GM12891 (cell line): ENCODE measurements around the gene AGTPBP1.

Experiments used
- DNase-seq: peaks from one replicate; pipeline ENCODE4 v3.0.0; 2011; ENCODE audit warnings: low spot score; ENCODE audit not compliant: insufficient read length
- FAIRE-seq: peaks from 2 replicates; lab custom pipeline; 2011; peaks lifted over from hg19 to GRCh38; lab: Jason Lieb, UNC
- PAX5 ChIP-seq: IDR thresholded peaks from 2 replicates; pipeline ENCODE4 v1.6.1; 2011; ENCODE audit warnings: low read length, moderate library complexity, mild to moderate bottlenecking; ENCODE audit not compliant: insufficient read depth, severe bottlenecking
- POLR2A ChIP-seq: IDR thresholded peaks from 2 replicates; pipeline ENCODE4 v1.6.1; 2011; ENCODE audit warnings: low read depth, low read length, control low read depth
- POLR2AphosphoS5 ChIP-seq: IDR thresholded peaks from 2 replicates; pipeline ENCODE4 v1.6.1; 2011; ENCODE audit warnings: low read depth, low read length, control low read depth
- POU2F2 ChIP-seq: IDR thresholded peaks from 2 replicates; pipeline ENCODE4 v1.6.1; 2011; ENCODE audit warnings: low read depth, mild to moderate bottlenecking, control low read depth, low read length, moderate library complexity
- SPI1 ChIP-seq: IDR thresholded peaks from 2 replicates; pipeline ENCODE4 v1.6.1; 2011; ENCODE audit warnings: low read depth, low read length, control low read depth
- TAF1 ChIP-seq: IDR thresholded peaks from 2 replicates; pipeline ENCODE4 v1.6.1; 2011; ENCODE audit warnings: low read depth, low read length, control low read depth

AGTPBP1 gene

DNA sequence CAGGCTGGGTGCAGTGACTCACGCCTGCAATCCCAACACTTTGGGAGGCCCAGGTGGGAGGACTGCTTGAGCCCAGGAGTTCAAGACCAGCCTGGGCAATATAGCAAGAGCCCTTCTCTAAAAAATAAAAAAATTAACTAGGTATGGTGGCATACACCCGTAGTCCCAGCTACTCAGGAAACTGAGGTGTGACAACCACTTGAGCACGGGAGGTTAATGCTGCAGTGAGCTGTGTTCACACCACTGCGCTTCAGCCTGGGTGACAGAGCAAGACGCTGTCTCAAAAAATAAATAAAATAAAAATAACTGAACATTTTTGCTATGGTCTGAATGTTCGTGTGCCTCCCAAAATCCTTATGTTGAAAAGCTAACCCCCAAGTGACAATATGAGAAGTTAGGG is 24.5 kb downstream of the AGTPBP1 start:
- DNase-seq: no peak
- no peak for TF ChIP-seq PAX5
- TF ChIP-seq SPI1: no peak
- TF ChIP-seq POU2F2: no peak
- TF ChIP-seq POLR2A: no peak
- no peak for TF ChIP-seq TAF1
- no peak for TF ChIP-seq POLR2AphosphoS5
- FAIRE-seq: no peak

DNA sequence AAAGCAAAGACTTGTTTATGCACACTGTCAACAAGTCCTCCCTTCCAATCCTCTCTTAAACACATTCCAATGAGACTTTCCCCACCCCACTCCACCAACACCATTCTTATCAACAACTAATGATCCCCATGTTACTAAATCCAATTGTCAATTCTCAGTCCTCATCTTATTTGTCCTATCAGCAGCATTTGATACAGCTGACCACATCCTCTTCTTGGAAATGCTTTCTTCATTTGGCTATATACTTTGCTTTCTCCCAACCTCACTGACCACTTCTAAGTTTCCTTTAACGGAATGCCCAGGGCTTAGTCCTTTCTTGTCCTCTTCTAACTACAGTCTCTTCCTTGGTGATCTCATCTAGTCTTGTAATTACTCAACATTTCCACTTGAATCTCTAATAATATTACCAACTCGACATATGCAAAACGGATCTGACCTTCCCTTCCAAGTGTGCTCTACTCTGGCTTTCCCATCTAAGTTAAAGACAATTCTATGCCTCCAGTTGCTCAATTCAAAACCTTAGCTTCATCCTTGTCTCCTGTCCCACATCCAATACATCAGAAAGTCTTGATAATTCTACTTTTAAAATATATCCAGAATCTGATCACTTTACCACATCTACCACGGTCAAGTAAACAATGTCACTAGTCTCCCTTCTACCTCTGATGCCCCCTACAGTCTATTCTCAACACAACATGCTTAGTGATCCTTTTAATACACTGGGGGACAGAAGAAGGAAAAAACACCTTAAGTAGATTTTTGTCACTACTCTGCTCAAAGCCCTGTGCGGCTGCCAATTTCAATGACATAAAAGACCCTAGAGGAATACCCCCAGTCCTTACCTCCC is 25.5 kb downstream of the AGTPBP1 start:
- FAIRE-seq: peak; percentile 69
- TF ChIP-seq SPI1: 0 out of 2 replicates have a peak, but pooled peaks have one; percentile 7
- TF ChIP-seq POU2F2: 0 out of 2 replicates have a peak, but pooled peaks have one; percentile 11
- no peak for TF ChIP-seq PAX5
- no peak for DNase-seq

DNA sequence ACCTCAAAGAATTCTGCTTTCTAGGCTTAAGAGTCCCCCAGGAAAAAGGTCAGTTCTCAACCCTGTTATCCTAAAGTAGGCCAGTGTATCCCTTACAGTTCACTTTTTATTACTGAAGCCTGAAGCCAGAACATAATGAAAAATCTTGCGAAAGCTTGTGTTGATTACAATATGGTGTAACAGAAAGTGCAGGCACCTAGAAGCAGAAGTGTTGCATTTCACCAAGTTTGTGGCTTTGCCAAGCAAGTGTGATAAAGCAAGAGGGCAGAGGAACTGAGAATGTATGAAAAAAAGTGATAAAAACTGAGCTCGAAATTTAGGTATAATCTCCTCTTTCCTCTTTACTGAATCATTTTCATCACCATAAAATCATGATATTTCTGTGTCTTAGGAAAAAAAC is 26.2 kb downstream of the AGTPBP1 start:
- FAIRE-seq (peak; percentile 71), DNase-seq (no peak)
- TF ChIP-seq POU2F2: no peak
- no peak for TF ChIP-seq POLR2AphosphoS5
- TF ChIP-seq SPI1: peak; percentile 94

DNA sequence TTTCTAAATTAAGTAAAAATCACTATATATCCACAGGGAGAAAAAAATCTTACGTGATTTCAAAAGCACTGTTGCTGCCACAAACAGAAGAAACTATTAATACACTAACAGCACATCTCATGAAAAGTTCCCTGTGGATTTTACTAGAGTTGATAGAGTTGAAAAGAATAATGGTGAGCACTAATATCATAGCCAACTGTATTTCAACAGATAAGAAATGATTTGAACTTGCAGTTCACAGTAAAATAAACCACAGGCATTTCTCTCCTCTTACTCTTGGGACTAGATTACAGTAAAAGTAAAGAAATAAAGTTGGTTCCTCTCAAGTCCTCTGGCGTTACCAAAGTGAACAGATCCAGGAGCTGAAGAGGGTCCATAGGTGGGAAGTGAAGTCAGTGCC is 27.9 kb downstream of the AGTPBP1 start:
- no peak for DNase-seq
- TF ChIP-seq PAX5: no peak
- TF ChIP-seq POLR2AphosphoS5: no peak
- no peak for TF ChIP-seq TAF1
- TF ChIP-seq POLR2A: no peak
- TF ChIP-seq POU2F2: no peak
- no peak for TF ChIP-seq SPI1
- FAIRE-seq: no peak

DNA sequence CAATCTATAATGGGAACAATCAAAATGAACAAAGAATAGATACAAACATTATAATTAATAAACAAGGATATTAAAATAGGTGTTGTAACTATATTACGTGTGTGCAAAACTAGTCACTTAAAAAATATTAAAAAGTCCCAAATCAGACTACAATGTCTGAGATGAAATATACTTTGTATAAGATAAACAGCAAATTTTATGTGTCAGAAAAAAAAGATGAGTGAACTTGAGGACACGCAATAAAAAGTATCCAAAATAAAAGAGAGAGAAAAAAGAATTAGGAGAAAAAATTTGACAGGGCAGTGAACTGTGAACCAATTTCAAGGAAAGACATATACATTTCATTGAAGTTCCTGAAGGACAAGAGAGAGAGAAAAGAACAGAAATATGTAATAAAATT is 37.0 kb downstream of the AGTPBP1 start:
- FAIRE-seq: no peak
- no peak for TF ChIP-seq PAX5
- TF ChIP-seq POLR2A: no peak
- no peak for TF ChIP-seq SPI1
- no peak for TF ChIP-seq POU2F2
- DNase-seq: no peak

DNA sequence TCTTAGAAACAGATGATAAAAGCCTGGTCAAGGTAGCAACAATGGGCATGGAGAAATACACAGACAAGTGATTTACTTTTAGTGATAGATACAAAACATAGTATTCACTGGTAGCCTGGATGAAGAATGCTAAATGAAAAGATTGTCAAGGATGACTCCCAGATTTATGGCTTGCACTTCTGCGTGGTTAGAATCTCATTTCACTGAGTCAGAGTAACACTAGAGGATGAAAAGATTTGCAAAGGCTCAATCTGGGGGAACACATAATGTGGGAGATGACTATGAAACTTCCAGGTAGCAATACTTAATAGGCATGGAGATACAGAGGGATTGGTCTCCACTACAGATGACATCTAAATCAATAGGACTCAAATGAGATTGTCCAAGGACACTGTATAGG is 38.4 kb downstream of the AGTPBP1 start:
- TF ChIP-seq POLR2AphosphoS5 (no peak), TAF1 (no peak), POLR2A (no peak)
- DNase-seq (no peak), FAIRE-seq (no peak)

DNA sequence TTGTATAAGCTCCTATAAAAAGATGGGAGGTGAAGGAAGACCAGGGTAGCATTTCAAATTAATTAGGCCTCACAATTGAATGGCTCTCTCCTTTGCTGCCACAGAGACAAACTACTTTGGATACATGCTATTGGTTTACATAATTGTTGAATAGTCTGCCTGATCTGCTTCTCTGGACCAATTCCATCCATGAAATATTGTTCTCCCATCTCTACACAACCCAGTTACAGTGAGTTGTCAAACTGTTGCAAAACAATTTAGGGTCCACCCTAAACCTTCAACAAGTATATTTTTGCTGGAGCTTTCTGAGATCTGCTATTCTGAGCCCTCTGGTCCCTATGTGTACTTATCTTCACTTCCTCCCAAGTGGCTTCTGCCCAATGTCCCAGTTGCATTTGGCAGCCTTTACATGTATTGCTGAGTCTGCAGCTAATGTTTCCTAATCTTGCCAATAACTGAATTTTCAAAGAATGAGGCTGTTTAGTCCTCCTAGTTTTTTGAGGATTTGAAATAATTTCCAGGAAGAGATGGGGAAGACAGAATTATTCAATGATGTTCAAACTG is 38.9 kb downstream of the AGTPBP1 start:
- no peak for DNase-seq
- TF ChIP-seq POLR2AphosphoS5 (no peak), TAF1 (no peak), SPI1 (peak; percentile 45)
- peak; percentile 45 for FAIRE-seq

DNA sequence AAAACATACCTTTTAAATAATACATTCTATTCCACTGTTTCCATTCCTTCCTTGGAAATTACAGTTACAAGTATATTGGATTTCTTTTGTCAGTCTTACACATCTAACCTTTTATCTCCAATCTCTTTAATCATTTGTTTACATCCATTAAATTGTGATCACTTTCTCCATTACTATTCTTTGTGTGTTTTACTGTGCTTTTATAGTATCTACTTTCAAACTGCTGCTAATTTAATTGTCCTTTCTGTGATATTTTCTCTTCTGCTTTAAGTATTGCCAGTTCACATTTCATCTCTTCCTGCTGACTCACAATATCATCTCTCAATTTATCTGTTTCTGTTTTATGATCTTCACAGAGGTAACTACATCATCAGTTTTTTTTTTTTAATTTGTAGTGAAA is 39.6 kb downstream of the AGTPBP1 start:
- TF ChIP-seq POLR2AphosphoS5 (no peak), SPI1 (no peak), POU2F2 (no peak), PAX5 (no peak)
- FAIRE-seq: no peak
- no peak for DNase-seq

DNA sequence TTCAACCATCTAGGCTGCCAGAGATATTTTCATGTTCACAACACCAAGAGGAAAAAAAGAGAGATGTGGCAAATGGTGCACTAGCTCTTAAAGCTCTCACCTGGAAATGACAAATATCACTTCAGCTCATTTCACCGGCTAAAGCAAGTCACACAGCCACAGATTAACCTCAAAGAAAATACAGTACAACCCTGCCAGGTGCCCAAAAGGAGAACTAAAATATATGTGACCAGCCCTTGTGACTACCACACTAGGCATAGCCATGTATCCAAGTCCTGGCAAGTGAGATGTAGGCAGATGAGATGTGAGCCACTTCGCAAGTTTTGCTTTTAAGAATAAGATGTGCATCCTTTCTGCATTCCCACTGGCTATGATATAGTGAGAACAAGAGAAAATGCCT is 41.4 kb downstream of the AGTPBP1 start:
- DNase-seq (no peak), FAIRE-seq (peak; percentile 50)
- no peak for TF ChIP-seq POLR2A
- TF ChIP-seq PAX5: no peak

DNA sequence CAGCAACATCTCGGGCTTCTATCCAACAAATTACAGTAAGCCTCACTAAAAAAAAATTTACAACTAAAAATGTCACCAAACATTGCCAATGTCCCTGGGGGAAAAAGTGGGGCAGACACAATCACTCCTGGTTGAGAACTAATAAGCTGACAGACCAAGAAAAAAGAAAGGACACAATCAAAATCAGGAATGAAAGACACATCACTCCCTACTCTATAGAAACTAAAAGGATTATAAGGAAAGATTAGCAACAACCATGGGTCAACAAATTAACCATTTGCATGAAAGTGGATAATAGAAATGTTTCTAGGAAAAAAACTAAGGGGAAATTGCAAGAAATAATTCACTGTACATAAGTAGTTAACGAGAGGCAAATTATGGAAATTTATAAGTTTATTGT is 53.4 kb downstream of the AGTPBP1 start:
- TF ChIP-seq POU2F2: no peak
- no peak for TF ChIP-seq POLR2A
- TF ChIP-seq TAF1: no peak
- TF ChIP-seq POLR2AphosphoS5: no peak
- no peak for TF ChIP-seq PAX5
- TF ChIP-seq SPI1: no peak
- no peak for FAIRE-seq

More for the DNA sequence above, 53.4 kb downstream of the AGTPBP1 start:
- DNase-seq: no peak
